GM21360 (cell line): Measurements from ENCODE around the gene YEATS4.

Source experiments
- ATAC-seq: cut with Tn5 transposase; IDR thresholded peaks from one replicate; pipeline ENCODE4 v1.9.1; 2021; ENCODE audit warnings: mild to moderate bottlenecking, moderate library complexity; ENCODE audit not compliant: unreplicated experiment

YEATS4 gene

DNA sequence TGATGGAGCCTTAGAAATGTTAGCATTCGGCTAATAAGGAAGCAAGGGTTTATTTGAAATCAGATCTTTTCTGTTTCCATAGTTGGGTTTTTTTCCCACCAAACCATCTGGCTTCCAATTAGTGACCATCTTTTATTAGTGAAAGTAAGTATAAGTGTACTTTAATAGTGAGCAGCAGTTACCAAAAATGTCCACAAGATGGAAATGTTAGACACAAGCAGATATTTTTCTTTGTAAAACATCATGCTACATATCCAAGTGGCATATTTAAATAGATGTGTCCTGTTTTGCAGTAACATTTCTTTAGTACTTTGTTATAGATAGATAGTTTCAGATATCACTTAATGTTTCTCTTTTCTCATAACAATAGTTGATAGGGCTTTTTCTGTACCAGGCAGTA, 28.8 kb downstream of the YEATS4 start:
- ATAC-seq = no peak

DNA sequence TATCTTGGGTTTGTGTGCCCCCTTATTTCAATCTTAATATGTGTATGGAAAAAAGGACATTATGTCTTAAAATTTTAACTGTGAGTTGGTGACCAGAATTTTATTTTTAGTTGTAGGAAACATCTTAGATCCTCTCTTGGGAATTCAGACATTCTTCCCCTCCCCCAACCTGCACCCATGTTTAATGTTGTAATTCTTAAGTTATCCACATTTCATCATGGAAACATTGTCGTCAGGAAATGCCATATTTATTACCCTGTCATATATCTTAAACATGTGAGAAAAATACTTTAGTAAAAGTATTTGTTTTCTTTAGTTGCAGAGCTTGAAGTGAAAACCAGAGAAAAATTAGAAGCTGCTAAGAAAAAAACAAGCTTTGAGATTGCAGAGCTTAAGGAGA, 30.3 kb downstream of the YEATS4 start:
- ATAC-seq = no peak

DNA sequence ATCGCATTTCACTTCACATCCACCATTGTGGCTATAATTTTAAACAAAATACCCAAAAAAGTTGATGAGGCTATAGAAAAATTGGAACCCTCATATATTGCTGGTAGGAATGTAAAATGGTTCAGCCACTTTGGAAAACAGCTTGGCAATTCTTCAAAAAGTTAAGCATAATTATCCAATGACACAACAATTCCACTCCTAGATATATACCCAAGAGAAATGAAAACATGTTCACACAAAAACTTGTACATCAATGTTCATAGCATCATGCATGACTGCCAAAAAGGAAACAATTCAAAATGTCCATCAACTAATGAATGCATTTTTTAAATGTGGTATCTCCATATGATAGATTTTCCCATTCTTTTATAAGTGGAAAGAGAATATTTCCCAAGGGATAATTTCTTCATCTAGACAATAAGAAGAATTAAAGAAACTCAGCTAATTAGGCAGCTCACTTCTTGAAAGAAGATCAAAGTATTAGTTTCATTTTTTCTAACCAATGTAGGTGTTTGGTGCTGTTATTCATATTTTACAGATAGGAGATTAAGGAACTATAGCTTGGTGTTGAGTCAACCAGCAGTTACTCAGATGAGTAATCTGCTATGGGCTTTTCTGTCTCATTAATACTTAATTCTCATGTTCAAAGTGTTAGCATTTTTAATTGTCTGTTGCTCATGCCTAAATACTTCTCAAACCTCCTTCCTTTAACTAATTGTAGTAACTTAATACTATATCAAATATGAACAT, 32.8 kb downstream of the YEATS4 start:
- no peak for ATAC-seq

DNA sequence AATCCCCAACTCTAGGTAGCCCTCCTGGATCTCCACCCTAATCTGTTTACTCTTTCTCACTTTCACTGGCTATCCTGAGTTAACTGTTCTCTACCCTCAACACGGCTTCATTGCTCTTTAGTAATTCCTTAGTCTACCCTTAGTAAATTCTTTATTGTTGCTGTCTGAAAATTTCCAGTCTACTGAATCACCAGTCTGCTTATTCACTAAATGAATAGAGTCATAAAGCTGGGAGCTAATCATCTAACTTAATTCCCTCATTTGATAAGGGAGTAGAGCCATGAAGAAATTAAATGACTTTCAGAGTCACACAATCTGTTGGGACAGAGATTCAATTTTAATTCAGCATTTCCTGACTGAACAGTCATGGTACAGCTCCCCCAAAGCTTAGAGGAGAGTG, 36.5 kb downstream of the YEATS4 start:
- no peak for ATAC-seq

DNA sequence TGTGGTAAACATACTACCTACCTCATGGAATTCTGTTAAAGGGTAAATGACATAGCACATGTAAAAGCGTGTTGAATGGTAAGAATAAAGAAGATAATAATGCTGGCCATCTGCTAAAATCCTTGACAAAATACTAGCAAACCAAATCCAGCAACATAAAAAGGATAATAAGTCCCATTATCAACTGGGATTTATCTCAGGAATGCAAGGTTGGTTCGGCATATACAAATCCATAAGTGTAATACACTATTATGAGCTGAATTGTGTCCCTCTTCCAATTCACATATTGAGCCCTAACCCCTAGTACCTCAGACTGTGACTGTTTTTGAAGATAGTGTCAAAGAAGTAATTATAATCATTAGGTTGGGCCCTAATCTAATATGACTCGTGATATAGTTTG, 37.4 kb downstream of the YEATS4 start:
- no peak for ATAC-seq

DNA sequence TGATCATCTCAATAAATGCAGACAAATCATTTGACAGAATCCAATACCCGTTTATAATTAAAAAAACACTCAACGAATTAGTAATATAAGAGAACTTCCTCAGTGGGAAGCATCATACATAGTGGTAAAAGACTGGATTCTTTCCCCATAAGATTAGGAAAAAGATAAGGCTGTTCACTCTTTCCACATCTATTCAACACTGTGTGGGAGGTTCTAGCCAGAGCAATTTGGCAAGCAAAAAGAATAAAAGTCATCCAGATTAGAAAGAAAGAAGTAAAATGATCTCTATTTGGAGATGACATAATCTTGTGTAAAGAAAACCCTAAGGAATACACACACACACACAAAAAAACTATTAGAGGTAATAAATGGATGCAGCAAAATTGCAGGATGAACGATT, 38.4 kb downstream of the YEATS4 start:
- ATAC-seq = no peak

DNA sequence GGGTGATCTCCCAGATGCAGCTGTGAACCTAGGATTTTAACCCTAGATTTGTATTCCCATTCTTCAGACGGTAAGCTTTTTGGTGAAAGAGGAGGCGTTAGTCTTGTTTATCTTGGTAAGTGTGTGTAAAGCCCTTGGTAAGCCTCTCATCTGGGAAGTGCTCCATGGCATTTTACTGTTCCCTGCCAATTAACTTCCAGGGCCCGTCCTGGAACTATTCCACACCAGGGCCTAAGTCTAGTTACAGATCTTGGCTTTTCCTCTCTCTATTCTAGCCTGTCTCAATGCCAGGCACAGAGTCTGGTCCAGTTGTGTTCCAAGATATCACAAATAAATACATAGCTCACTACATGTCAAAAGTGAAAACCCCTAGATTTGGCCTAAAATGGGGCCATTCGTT, 42.4 kb downstream of the YEATS4 start:
- no peak for ATAC-seq

DNA sequence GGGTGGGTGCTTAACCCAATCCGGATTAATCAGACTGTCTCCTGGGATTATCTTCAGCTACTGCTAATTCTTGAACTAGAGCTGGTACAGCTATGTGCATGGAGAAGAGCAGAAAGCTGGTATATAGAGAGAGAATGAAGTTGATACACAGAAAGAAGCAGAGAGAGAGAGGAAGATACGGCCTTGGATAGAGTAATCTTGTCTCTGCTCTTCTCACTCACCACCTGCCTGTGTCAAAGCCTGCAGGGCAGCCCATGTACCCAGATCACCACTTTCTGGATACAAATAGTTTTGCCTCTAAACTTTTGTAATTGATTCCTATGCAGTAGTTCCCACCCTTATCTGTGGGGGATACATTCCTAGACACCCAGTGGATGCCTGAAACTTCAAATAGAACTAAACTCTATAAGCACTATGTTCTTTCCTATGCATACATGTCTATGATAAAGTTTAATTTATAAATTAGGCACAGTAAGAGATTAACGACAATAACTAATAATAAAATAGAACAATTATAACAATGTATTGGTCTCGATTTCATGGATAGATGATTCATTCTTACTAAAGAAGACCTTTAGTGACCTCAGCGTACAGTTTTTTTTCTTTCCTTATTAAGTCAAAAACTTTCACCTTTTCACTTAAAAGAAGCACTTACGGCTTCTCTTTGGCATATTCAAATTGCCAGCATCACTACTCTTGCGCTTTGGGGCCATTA, 45.5 kb downstream of the YEATS4 start:
- no peak for ATAC-seq

DNA sequence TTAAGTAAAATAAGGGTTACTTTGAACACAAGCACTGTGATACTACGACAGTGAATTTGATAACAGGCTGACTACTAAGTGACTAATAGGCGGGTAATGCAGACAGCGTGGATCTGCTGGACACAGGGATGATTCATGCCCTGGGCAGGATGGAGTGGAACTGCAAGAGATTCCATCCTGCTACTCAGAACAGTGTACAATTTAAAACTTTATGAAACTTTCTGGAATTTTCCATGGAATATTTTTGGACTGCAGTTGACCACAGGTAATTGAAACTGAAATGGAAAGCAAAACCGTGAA, 46.0 kb downstream of the YEATS4 start:
- ATAC-seq = no peak

DNA sequence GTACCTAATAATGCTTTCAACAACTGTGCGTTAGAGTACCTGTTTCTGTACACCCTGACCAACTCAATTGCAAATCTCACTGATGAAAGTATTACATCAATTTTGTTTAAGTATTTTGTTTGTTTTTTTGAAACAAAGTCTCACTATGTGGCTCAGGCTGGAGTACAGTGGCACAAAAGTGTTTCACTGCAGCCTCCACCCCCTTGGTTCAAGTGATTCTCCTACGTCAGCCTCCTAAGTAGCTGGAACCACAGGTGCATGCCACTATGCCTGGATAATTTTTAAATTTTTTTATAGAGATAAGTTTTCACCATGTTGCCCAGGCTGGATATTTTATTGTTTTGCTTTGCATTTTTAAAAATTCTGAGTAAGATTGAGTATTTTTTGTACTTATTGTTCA, 46.7 kb downstream of the YEATS4 start:
- no peak for ATAC-seq

DNA sequence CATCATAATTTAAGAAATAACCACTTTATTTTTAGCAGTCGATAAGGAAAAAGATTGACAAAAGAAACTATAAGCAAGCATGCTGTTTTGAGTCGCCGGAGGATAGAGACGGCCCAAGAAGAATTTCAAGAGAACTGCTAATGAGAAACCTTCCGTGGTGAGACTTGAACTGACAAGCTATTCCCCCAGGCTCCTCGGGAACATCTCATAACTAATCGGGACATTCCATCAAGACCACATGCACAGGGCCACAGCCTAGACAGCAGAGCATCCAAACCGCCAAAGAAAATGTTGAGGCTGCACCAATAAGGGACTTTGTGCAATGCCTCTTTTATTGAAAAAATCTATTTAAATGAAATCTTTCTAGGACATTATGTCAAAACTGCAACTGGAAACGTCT, 51.0 kb downstream of the YEATS4 start:
- ATAC-seq = no peak

DNA sequence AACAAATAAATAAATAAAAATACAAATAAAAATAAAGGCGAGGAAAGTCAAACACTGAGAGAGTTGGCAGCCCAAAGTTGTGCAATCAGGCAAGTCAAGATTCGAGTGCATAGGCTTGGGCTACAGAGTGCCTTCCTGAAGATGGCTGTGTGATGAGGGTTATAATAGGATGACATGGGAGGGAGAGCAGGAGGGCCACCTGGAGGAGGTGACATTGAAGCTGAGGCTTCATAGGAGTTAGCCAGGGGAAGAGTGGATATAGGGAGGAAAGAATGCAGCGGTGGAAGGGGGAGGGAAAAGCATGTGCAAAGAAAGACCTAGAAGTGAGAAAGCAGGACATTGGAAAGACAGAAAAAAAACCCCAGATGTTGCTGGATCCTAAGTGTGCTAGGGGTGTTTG, 53.1 kb downstream of the YEATS4 start:
- ATAC-seq = no peak

DNA sequence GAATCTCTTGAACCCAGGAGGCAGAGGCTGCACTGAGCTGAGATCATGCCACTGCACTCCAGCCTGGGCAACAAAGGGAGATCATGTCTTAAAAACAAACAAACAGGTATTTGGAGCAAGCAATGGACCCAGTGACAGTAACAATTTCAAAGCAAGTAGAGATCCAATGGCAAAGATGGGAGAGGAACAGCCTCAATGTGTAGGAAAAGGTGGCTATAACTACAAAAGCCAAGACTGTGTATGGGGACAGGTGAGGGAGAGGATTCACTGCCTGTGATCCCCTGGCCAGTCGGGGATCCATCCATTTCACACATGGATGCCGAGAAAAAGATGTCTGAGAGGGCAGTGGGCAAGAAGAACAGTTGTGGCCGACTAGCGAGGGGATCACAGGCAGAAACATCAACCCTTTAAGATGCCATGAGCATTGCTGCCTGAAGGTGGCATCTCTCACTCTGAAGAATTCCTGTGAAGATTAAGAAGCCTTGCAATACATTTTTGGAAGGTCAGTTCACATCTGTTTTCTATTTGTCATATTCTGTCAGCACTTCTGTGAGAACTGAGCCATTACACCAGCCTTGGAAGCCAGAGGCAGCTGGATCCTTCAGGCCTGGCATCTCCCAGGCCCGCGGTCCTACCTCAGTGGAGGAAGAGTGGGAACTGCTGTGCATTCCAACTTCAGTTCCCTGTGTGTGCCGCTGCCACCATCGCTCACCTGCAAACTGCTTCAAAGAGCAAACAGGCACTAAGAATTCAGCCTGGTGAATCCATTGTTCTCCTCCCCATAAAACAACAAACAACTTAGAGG, 56.1 kb downstream of the YEATS4 start:
- ATAC-seq = no peak

DNA sequence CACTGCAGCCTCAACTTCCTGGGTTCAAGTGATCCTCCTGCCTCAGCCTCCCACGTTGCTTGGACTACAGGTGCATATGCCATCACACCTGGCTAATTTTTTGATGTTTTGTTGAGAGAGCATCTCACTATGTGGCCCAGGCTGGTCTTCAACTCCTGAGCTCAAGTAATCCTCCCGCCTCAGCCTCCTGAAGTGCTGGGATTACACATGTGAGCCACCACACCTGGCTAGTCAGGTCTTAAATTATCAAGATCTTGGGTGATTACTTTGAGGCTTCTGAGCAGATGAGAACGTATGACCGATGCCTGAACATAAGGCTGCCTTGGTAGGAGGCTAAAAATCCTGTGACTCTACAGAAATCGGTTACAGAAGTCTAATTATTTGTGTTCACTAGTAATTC, 57.7 kb downstream of the YEATS4 start:
- ATAC-seq = no peak

DNA sequence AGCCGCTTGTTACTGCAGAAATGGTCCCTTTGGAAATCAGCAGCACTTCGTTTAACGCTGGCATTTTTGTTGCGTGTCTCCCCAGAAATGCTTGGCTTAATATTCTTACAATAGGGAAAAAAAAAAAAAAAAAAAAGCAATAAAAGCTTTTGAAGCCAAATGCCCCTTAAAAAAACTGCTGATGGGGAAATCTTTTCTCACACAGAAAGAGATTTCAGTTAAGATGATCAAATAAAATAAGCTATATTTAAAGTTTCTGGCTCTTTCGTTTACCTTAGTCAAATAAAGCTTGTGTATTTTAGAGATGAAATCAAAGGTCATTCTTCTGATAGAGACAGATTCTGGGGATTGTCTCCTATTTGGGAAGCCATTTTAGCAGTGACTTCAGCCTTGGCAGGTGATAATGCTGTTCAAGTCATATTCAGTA, 58.2 kb downstream of the YEATS4 start:
- ATAC-seq = no peak

DNA sequence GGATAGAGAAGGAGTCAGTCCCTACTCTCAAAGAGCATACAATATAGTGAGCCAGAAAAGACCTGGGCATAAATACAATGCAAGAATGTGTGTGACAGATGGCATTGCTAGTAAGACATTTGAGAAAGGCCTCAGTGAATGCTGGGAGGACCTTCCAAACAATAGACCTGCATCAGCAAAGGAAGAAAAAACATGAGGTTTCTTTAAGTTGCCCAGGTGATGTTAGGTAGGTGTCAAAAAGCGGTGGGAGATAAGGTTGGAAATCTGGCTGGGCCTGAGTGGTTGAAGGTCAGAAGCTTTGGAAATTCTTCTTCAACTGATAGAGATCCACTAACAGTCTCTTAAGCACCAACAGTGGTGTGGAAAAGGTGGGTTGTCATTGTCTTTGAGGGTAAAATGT, 60.2 kb downstream of the YEATS4 start:
- no peak for ATAC-seq

DNA sequence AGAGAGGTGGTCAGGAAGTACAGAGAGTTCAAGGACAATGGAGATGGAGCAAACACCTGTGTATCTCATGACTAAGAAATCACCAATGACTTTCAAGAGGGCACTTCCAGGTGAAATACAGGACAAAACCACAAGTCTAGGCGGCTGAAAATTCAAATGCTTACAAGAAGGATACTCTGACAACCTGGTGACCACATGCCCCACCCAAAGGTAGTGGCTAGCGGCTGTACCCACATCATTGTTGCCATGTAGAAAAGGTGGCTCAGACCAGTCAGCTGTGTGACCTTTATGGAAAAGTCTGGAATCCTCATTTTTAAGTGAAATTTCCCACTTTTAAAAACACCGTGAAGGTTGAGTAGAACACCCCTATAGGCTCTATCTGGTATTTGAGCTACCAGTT, 62.0 kb downstream of the YEATS4 start:
- ATAC-seq = no peak

DNA sequence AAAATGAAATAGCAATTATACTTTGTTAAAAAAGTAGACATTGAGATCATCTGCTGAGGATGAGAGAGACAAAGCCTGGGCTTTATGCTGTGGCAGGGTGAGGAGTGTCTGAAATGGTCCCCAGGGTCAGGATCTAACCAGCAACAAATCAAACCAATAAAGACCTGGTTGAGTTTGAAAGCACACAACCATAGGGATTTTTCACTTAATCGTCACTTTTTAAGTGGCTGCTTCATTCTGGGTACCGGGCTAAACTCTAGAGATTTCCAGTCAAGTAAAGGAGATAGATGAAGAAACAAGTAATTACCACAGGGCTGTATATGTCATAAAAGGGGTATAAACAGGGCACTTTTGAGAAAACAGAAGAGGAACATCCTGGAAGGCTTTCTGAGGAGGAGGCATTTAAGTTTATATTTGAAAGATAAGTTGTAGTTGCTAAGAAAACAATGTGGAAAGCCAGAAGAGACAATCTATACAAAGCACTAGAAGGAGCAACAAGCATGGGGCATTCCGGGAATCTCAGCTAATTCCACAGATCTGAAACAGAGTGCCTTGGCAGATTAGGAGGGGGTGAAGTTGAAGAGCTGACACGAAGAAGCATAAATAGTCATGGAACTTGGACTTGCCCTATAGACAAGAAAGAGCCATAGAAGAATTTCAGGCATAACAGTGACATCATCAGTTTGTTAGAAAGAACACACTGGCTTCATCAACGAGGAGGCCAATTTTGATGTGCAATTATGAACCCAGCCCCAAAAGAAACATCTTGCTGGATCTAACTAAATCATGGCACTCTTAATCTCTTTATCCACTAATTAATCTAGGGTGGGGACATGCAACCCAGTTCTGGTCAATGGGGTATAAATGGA, 63.7 kb downstream of the YEATS4 start:
- ATAC-seq = no peak

DNA sequence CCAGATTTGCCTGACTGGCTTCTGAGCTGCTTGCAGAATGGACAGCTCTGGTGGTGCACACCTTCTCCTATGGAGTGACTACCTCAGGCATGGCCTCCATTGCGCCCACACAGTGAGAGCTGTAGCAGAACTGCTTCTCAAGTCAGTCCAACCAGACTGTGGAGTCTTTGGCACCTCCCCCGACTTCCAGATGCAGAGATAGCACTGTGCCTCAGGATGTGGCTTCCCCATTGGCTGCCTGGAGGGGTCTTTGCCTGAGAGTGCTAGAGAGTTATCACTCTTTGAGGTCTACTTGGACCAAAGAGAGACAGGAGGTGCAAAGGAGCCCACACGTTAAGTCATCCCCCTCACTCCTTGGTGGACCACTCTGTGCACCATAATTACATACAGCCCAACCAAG, 65.9 kb downstream of the YEATS4 start:
- no peak for ATAC-seq

DNA sequence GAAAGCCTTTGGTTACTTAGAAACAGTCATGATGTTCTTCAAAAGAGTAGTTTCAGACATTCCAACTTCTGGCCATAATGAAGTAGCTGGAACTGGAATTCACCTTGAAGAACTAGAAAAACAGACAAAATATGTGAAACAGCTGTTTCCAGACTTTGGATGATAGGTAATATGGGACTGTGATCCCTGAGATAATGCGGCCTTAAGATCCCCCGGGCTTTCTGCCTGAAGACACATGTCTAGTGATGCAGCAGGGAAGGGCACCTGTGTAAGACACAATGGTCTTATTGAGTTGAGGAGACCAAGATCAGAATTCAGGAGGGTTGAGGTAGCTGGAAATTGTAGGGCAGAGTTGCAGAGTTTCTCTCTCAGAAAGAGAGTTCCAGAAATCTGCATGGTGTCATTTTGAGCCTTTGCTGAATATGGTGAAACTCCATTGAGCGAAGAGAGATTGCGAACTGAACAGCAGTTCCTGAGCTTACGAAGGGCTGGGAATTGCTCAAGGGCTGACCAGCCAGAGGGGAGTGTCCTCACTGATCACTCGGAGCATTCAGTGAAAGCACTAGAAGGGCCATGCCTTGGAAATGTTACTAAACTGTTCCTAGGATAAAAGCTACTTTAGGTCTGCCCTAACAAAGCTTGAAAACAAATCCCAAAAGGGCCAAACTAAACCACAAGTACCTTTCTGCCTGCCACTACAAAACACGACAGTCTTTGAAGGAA, 69.0 kb downstream of the YEATS4 start:
- no peak for ATAC-seq
